Measurements from ENCODE around the gene ABCD2.
"Not testable (repeated sequence)": the region's sequence is repeated elsewhere in the genome, so short reads cannot be mapped to it uniquely, and the experiment has no call there.

The ABCD2 gene

DNA sequence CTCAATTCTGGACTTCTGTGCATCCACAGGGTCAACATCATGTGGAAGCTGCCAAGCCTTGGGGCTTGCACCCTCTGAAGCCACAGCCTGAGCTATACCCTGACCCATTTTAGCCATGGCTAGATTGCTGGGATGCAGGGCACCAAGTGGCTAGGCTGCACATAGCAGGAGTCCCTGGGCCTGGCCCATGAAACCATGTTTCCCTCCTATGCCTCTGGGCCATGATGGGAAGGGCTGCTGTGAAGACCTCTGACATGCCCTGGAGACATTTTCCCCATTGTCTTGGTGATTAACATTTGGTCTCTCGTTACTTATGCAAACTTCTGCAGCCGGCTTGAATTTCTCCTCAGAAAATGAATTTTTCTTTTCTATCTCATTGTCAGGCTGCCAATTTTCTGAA lies 92.6 kb downstream of the ABCD2 start:
- DNase-seq = no peak

DNA sequence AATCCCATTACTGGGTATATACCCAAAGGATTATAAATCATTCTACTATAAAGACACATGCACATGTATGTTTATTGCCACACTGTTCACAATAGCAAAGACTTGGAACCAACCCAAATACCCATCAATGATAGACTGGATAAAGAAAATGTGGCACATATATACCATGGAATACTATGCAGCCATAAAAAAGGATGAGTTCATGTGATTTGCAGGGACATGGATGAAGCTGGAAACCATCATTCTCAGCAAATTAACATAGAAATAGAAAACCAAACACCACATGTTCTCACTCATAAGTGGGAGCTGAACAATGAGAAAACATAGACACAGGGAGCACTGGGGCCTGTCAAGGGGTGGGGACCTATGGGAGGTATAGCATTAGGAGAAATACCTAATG lies 97.4 kb downstream of the ABCD2 start:
- DNase-seq = not testable (repeated sequence)

DNA sequence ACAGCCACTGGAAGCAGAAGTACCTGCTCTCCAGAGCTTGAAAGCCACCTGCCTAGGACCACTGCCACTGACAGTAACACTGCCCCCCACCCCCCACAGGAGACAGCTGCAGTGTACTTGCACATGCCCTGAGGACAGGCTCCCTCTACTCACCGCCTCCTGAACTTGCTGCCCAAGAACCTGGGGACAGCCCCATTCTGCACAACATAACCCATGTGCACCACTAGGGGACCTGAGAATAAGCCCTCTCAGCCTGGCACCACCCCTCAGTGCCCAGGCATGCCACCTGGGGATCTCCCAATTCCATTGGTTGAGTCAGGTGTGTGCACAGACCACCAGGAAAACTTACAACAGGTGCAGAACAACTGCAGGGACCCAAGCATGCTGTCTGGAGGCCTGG lies 109.6 kb downstream of the ABCD2 start:
- DNase-seq = no peak

DNA sequence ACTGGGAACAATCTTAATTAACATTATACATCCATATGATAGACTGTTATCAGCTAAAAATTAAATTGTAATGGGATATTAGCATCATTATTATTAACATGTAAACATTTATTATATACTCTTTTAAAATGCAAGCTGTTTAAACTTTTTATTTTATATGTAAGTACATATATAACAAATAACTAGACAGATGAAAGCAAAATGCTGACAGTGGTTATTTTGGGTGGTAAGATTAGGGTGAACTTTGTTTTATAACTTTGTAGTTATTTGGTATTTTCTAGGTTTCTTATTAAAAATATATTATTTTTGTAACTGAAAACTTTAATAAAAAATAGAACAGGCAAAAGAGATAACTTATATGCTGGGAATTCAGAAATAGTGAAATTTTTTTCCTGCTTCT lies 114.0 kb downstream of the ABCD2 start:
- DNase-seq = no peak

DNA sequence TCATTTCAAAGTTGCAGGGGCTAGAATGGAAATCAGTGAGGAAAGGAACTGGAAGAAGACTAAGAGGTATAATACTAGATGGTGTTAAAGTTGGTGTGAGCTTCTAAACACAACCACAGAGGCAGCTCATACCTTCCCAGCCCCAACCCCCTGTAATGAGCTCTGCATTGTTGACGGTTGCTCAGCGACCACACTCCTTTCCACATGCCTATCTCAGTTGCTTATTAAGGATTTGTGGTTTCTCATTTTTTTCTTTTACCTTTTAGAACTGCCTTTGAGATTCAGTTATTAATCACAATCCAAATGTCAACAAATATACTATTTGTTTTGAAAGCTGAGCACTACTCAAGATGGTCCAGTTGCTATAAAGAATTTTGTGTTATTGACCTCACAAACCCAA lies 114.6 kb downstream of the ABCD2 start:
- no peak for DNase-seq

DNA sequence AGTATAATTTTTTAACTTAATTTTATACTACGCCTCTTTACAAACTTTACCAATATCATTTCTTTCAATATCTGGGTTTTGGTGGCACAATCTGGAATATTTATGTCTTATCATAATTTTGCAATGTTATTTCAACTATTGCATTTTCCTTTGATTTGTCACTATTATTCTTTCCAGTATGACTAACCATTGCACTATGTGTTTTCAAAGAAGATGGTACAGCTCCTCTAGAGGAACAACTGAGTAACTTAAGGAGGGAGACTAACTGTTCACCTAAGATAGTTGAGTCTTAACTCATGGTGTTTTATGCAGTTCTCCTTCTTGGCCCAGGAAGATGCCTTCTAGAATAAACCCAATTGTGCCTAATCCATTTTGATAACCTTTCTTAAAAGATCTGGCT lies 116.2 kb downstream of the ABCD2 start:
- no peak for DNase-seq

DNA sequence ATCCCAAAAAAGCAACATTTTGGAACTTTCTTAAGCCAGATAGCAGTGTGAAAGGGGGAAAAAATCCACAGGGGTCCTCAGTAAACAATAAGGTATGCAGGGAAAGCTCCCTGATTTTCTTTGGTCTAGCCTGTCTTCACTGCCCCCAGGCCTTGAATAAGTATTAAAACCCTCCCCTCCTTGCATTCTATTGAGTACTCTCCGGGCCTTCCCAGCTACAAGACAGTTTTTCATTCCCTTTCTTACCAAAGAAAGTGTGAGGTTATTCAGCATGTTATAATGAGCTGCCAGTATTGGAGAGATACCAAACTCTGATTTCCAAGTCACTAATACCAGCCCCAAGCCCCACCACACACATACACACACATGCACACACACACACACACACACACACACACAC lies 116.9 kb downstream of the ABCD2 start:
- DNase-seq = no peak

Measured in activated CD4-positive, alpha-beta T cell treated with anti-CD3 and anti-CD28 coated beads, Interleukin-2, amount 50 U/mL, for 1 hour (primary cell).